Measurements from ENCODE around the gene NT5C2. TPM values are rescaled to one million over a fixed set of nuclear protein-coding genes. Genes with fewer than 3 reads are reported as not detected.
A peak's percentile ranks its signal among the peaks of the same experiment; 100 is the strongest.

Gene NT5C2
- total RNA-seq, 1 experiment from 2014 or later, result 52.2 TPM

- Mint-ChIP-seq H3K4me3 (ENCODE audit: unreplicated experiment) (no peak overlapping the region), H3K36me3 (ENCODE audit: insufficient read depth, unreplicated experiment) (peaks cover 73% of the 10 kb centered on the region), H3K27me3 (ENCODE audit: insufficient read depth, unreplicated experiment) (no peaks in the 10 kb centered on the region), H3K4me1 (ENCODE audit: insufficient read depth, unreplicated experiment) (no peaks in the 10 kb centered on the region), H3K9me3 (ENCODE audit: unreplicated experiment) (no peaks in the 10 kb centered on the region), H3K27ac (ENCODE audit: low read depth, unreplicated experiment) (no peak overlapping the region)
- intact Hi-C loops (cut with micrococcal nuclease), result no loop called here
- CTCF ChIA-PET, result interaction anchor here (0.6 to 3.3 kb wide), 5 partner anchors 18 to 230 kb away, joined by 3 to 18 read pairs (median 4); partner anchors contain the start of gene CNNM2
- POLR2A ChIA-PET, result interaction anchor here (0.6 to 2.7 kb wide), 4 partner anchors 10 to 181 kb away, joined by 3 to 8 read pairs (median 4); partner anchors contain the start of gene NT5C2
- BruUV-seq (replicated peaks), result no TSS peak
- no peak for DNase-seq (ENCODE audit: unreplicated experiment)
- no peak for TF ChIP-seq CTCF (IDR thresholded peaks at IDR 0.05; ENCODE audit: unreplicated experiment)
Observed at GRCh38 chr10:103104721-103105120, 88.4 kb downstream of the NT5C2 start.

- Mint-ChIP-seq H3K36me3 (ENCODE audit: insufficient read depth, unreplicated experiment) (peaks cover 71% of the 10 kb centered on the region), H3K9me3 (ENCODE audit: unreplicated experiment) (no peaks in the 10 kb centered on the region), H3K27me3 (ENCODE audit: insufficient read depth, unreplicated experiment) (no peaks in the 10 kb centered on the region), H3K4me3 (ENCODE audit: unreplicated experiment) (no peak overlapping the region), H3K4me1 (ENCODE audit: insufficient read depth, unreplicated experiment) (no peaks in the 10 kb centered on the region), H3K27ac (ENCODE audit: low read depth, unreplicated experiment) (no peak overlapping the region)
- ChIA-PET CTCF (interaction anchor here (0.7 to 3.3 kb wide), 4 partner anchors 18 to 230 kb away, joined by 3 to 18 read pairs (median 4); partner anchors contain the start of gene CNNM2), POLR2A (interaction anchor here (2.7 kb wide), 1 partner anchor 88 kb away, joined by 8 read pairs; the partner anchor contains the start of gene NT5C2)
- intact Hi-C loops (cut with micrococcal nuclease), result no loop called here
- DNase-seq (ENCODE audit: unreplicated experiment), result no peak
- no peak for TF ChIP-seq CTCF (IDR thresholded peaks at IDR 0.05; ENCODE audit: unreplicated experiment)
- TSS peak; percentile 16 for BruUV-seq (replicated peaks)
Observed at GRCh38 chr10:103103989-103104388, 89.1 kb downstream of the NT5C2 start.

- BruUV-seq (replicated peaks), result no TSS peak
- intact Hi-C loops (cut with micrococcal nuclease), result no loop called here
- H3K9me3 Mint-ChIP-seq (ENCODE audit: unreplicated experiment), result no peaks in the 10 kb centered on the region
- peaks cover 70% of the 10 kb centered on the region for H3K36me3 Mint-ChIP-seq (ENCODE audit: insufficient read depth, unreplicated experiment)
- no peak overlapping the region for H3K27ac Mint-ChIP-seq (ENCODE audit: low read depth, unreplicated experiment)
- no peak overlapping the region for H3K4me3 Mint-ChIP-seq (ENCODE audit: unreplicated experiment)
- no peak for TF ChIP-seq CTCF (IDR thresholded peaks at IDR 0.05; ENCODE audit: unreplicated experiment)
- ChIA-PET CTCF (interaction anchor here (1.4 to 3.3 kb wide), 2 partner anchors 142 kb away, joined by 12 to 18 read pairs; partner anchors contain the start of gene RPEL1), POLR2A (no interaction called here)
- H3K27me3 Mint-ChIP-seq (ENCODE audit: insufficient read depth, unreplicated experiment), result no peaks in the 10 kb centered on the region
- no peak for DNase-seq (ENCODE audit: unreplicated experiment)
- no peaks in the 10 kb centered on the region for H3K4me1 Mint-ChIP-seq (ENCODE audit: insufficient read depth, unreplicated experiment)
Observed at GRCh38 chr10:103102195-103102594, 90.9 kb downstream of the NT5C2 start.

GRCh38 chr10:103100620-103101019, 92.5 kb downstream of the NT5C2 start:
- ChIA-PET POLR2A (no interaction called here), CTCF (interaction anchor here (0.7 to 1.5 kb wide), 5 partner anchors 128 to 696 kb away, joined by 3 to 12 read pairs (median 4); partner anchors contain the start of genes CNNM2 and RPEL1)
- no peak overlapping the region for H3K27ac Mint-ChIP-seq (ENCODE audit: low read depth, unreplicated experiment)
- H3K36me3 Mint-ChIP-seq (ENCODE audit: insufficient read depth, unreplicated experiment), result peaks cover 75% of the 10 kb centered on the region
- no peaks in the 10 kb centered on the region for H3K4me1 Mint-ChIP-seq (ENCODE audit: insufficient read depth, unreplicated experiment)
- no TSS peak for BruUV-seq (replicated peaks)
- TF ChIP-seq CTCF (IDR thresholded peaks at IDR 0.05; ENCODE audit: unreplicated experiment), result no peak
- intact Hi-C loops (cut with micrococcal nuclease), result no loop called here
- DNase-seq (ENCODE audit: unreplicated experiment), result no peak
- no peaks in the 10 kb centered on the region for H3K27me3 Mint-ChIP-seq (ENCODE audit: insufficient read depth, unreplicated experiment)
- H3K9me3 Mint-ChIP-seq (ENCODE audit: unreplicated experiment), result no peaks in the 10 kb centered on the region
- H3K4me3 Mint-ChIP-seq (ENCODE audit: unreplicated experiment), result no peak overlapping the region
